SK-N-SH treated with all-trans-retinoic acid at 6 μM for 48 hours (cell line): Measurements from ENCODE around the gene KLHL25.

Experiments used
- ARNTL ChIP-seq: fragments of 450-650 bp; formaldehyde crosslinking; IDR thresholded peaks from 2 replicates; pipeline ENCODE4 v1.5.0; 2020; ENCODE audit warnings: low read depth, mild to moderate bottlenecking, moderate library complexity, borderline replicate concordance
- GLIS3 ChIP-seq: fragments of 250-450 bp; sonication (Bioruptor Pico); IDR thresholded peaks from 2 replicates; pipeline ENCODE4 v1.5.0; 2020; ENCODE audit warnings: mild to moderate bottlenecking, moderate library complexity
- OSR1 ChIP-seq: fragments of 250-450 bp; sonication (Bioruptor Pico); IDR thresholded peaks from 2 replicates; pipeline ENCODE4 v1.8.0; 2022; ENCODE audit warnings: moderate library complexity, mild to moderate bottlenecking, inconsistent platforms
- PATZ1 ChIP-seq: fragments of 250-450 bp; sonication (Bioruptor Pico); IDR thresholded peaks from 2 replicates; pipeline ENCODE4 v1.8.0; 2020; ENCODE audit warnings: mild to moderate bottlenecking, moderate library complexity, borderline replicate concordance
- RARB ChIP-seq: fragments of 250-450 bp; sonication (Bioruptor Pico); IDR thresholded peaks from 2 replicates; pipeline ENCODE4 v1.8.0; 2021; ENCODE audit warnings: mild to moderate bottlenecking, moderate library complexity
- ZC3H10 ChIP-seq: fragments of 250-450 bp; sonication (Bioruptor Pico); IDR thresholded peaks from 2 replicates; pipeline ENCODE4 v1.5.1; 2021; ENCODE audit warnings: mild to moderate bottlenecking, moderate library complexity
- ZFP3 ChIP-seq: fragments of 250-450 bp; sonication (Bioruptor Pico); IDR thresholded peaks from 2 replicates; pipeline ENCODE4 v1.5.0; 2020; ENCODE audit warnings: mild to moderate bottlenecking, moderate library complexity
- ZFP30 ChIP-seq: fragments of 450-650 bp; formaldehyde crosslinking; IDR thresholded peaks from 2 replicates; pipeline ENCODE4 v1.5.0; 2022; ENCODE audit warnings: mild to moderate bottlenecking, moderate library complexity
- ZNF8 ChIP-seq: fragments of 450-650 bp; formaldehyde crosslinking; IDR thresholded peaks from 2 replicates; pipeline ENCODE4 v1.5.0; 2020; ENCODE audit warnings: mild to moderate bottlenecking, moderate library complexity
- TF ChIP-seq, protein P1 (sequence below): fragments of 250-450 bp; sonication (Bioruptor Pico); IDR thresholded peaks from 2 replicates; pipeline ENCODE4 v1.5.1; 2020; ENCODE audit warnings: low read depth, mild to moderate bottlenecking, moderate library complexity
- TF ChIP-seq, protein P2 (sequence below): fragments of 250-450 bp; sonication (Bioruptor Pico); IDR thresholded peaks from 2 replicates; pipeline ENCODE4 v1.5.1; 2021; ENCODE audit warnings: mild to moderate bottlenecking, moderate library complexity

GRCh38 chr15:85768595-85769168 is 26.0 kb downstream of the KLHL25 start:
- TF ChIP-seq, protein P1, sequence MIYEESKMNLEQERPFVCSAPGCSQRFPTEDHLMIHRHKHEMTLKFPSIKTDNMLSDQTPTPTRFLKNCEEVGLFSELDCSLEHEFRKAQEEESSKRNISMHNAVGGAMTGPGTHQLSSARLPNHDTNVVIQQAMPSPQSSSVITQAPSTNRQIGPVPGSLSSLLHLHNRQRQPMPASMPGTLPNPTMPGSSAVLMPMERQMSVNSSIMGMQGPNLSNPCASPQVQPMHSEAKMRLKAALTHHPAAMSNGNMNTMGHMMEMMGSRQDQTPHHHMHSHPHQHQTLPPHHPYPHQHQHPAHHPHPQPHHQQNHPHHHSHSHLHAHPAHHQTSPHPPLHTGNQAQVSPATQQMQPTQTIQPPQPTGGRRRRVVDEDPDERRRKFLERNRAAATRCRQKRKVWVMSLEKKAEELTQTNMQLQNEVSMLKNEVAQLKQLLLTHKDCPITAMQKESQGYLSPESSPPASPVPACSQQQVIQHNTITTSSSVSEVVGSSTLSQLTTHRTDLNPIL (CRISPR knock-in tag), result no peak
- no peak for TF ChIP-seq ZNF8 (CRISPR knock-in tag)
- no peak for TF ChIP-seq RARB (CRISPR knock-in tag)
- TF ChIP-seq ZFP30 (CRISPR knock-in tag), result no peak
- TF ChIP-seq, protein P2, sequence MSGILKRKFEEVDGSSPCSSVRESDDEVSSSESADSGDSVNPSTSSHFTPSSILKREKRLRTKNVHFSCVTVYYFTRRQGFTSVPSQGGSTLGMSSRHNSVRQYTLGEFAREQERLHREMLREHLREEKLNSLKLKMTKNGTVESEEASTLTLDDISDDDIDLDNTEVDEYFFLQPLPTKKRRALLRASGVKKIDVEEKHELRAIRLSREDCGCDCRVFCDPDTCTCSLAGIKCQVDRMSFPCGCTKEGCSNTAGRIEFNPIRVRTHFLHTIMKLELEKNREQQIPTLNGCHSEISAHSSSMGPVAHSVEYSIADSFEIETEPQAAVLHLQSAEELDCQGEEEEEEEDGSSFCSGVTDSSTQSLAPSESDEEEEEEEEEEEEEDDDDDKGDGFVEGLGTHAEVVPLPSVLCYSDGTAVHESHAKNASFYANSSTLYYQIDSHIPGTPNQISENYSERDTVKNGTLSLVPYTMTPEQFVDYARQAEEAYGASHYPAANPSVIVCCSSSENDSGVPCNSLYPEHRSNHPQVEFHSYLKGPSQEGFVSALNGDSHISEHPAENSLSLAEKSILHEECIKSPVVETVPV, result no peak
- no peak for TF ChIP-seq GLIS3 (CRISPR knock-in tag)
- TF ChIP-seq ZC3H10, result no peak
- no peak for TF ChIP-seq OSR1
- TF ChIP-seq ZFP3 (CRISPR knock-in tag), result no peak
- no peak for TF ChIP-seq ARNTL (CRISPR knock-in tag)
- TF ChIP-seq PATZ1 (CRISPR knock-in tag), result no peak
